ENCODE results near the gene PRUNE2.
"Not testable (repeated sequence)": the region's sequence is repeated elsewhere in the genome, so short reads cannot be mapped to it uniquely, and the experiment has no call there.

Gene PRUNE2

DNA sequence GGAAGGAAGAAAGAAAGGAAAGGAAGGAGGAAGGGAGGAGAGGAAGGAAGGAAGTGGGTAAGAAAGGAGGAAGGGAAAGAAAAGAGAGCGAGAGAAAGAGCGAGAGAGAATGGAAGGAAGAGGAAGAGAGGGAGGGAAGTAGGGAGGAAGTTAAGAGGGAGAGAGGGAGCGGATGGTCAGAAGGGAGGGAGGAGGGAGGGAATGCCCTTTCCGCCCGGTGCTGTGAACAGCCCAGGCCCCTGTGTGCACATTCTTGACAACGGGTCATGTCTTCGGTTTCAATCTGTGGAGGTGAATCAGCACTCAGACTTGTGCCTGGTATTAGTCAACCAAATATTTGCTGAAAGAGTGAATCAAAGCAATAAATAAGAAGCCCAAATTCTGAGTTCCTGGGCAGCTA is 39.2 kb downstream of the PRUNE2 start:
- DNase-seq: no peak

DNA sequence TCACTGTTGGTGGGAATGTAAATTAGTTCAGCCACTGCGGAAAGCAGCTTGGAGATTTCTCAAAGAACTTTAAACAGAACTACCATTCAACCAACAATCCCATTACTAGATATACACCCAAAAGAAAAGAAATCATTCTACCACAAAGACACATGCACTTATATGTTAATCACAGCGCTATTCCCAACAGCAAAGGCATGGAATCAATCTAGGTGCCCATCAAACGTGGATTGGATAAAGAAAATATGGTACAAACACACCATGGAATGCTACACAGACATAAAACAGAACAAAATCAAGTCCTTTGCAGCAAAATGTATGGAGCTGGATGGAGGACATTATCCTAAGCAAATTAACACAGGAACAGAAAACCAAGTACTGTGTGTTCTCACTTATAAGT is 42.1 kb downstream of the PRUNE2 start:
- DNase-seq: no peak

DNA sequence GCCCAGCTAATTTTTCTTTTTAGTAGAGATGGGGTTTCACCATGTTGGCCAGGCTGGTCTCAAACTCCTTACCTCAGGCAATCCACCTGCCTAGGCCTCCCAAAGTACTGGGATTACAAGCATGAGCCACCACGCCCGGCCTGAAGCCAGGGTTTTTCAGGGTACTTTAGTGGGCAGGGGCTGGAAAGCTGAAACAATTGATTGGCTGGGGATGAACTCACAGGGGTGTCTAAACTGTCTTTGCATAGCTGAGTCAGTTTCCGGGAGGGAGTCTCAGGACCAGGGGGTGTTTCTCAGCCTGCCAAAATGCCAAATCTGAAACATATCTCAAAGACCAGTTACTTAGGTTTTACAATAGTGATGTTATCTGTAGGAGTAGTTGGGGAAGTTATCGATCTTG is 46.1 kb downstream of the PRUNE2 start:
- DNase-seq: no peak

DNA sequence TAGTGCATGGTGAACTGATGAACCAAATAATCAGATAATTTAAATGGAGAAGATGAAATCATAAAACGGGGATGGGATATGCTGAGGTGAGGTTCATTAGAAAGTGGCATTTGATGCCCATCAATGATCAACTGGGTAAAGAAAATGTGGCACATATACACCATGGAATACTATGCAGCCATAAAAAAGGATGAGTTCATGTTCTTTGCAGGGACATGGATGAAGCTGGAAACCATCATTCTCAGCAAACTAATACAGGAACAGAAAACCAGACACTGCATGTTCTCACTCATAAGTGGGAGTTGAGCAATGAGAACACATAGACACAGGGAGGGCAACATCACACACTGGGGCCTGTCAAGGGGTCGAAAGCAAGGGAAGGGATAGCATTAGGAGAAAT is 47.7 kb downstream of the PRUNE2 start:
- DNase-seq: not testable (repeated sequence)

DNA sequence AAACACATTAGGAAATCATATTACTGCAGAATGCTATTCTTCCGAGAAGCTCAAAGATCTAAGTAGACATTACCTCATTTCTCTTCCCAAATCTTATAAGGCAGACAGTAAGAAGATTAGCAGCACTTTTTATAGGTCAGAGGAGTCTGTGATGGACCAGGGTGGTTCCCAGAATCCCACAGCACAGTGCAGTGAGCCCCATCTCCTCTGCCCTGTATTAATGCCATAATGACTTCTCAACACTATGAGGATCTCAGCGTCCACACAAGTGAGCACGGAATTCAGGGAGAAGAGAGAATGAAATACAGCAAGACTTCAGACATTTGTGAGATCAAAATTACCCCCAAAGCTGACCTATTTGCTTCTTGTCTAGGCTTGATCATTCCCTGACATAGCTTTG is 49.9 kb downstream of the PRUNE2 start:
- no peak for DNase-seq

DNA sequence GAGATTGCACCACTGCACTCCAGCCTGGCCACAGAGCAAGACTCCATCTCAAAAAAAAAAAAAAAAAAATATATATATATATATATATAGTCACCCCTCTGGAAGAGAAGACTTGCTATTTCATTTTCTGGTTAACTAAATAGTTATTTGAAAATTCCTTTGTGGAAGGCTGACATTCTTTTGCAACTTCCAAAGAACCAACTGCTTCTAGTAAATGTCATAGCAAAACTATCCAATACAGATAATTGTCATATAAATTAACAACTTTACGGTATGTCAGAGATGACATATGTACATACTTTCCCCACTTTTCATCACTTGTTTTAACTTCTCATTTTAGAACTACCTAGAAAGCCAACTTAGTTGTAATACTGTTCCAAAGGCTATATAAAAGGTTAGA is 50.9 kb downstream of the PRUNE2 start:
- DNase-seq: no peak

DNA sequence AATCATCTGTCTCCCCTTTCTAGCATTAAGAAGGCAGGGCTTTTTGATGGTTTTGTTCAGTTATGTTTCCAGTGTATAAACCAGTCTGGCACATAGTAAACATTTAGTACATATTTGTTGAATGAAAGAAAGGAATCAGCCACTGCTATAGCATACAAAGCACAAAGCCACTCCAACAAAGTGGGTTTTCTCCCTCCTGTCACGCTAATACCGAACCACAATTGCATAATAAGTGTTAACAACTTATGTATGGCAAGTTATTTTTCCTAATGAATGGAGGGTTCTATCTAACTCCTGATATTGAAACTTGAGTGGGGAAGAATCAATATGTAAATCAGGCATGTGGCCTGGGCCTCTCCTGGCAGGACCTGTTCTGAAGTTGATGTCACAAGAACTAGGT is 53.9 kb downstream of the PRUNE2 start:
- no peak for DNase-seq

DNA sequence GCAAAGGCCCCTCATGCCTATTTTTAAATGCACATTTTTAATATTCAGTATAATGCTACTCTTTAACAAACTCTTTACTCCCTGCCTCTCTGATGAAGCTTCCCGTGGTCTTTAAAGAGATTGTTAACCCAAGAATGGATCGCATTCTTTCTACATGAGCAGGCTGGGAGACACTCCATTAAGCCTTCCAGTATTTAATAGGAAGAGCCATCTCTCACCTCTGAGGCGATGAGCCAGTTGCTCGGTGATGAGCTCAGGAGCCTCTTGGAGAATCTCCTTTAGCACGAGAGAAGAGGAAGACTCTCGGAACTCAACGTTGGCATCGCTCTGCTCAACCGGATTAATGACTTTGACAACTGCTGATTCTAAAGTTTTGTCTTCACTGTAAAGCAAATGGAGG is 59.6 kb downstream of the PRUNE2 start:
- DNase-seq: no peak

DNA sequence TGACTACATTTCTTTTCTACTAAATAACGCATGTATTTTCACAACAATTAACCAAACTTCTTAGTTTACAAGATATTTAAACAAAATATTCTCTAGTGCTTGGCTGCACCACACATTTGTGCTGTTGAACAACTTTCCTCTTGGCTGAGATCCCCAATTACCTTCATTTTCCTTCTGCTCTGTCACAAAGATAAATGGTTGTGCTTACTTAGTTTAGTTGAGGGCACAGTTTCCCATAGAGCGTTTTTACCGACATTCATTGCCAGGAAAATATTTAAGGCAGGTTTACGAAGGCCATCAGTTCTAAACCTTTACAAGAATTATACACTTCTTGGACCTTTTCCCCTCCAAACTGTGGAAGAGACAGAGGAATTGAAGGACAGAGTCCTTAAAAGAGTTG is 60.7 kb downstream of the PRUNE2 start:
- DNase-seq: no peak

DNA sequence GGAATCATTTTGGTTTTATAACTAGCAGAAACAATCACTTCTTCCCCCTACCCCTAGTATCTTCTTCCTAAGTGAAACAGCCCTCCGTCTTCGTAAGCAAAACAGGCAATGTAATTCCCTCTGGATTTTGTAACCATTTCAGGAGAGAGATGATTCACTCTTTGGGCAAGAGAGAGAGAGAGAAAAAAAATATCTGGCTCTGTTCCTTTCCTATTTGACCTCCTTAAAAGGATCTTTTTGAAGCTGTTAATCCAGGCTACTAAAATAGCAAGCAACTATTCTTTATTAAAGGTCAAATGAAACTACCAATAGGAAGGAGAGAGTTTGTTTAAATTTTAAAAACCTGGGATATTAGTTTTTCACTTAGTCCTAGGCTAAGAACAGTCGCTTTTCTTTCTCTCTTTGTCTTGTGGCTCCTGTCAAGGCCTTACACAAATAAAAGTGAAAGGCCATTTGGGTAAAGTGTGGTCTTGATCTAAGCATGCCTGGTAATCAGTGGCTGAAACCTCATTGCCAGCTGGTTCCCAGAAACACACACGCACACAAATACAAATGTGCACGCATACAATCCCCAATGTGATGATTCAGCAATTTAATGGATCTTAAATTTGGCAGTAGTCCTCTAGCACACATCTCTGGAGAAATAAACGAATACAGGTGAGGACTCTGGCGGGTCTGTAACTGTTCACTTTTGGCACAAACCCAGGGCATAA is 70.2 kb downstream of the PRUNE2 start:
- no peak for DNase-seq

DNA sequence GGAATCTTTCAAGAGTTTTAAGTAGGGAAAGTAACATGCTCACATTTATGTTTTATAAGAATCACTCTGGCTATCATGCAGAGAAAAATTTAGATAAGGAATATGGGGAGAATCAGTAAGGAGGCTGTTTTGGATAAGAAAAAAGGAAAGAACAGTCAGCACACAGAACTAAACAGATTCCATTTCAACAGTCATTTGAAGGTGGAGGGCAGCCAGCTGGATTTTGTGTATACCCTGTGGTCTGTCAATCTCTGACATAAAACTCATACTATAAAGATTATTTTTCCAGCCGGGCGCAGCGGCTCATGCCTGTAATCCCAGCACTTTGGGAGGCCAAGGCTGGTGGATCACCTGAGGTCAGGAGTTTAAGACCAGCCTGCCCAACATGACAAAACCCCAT is 77.5 kb downstream of the PRUNE2 start:
- no peak for DNase-seq

DNA sequence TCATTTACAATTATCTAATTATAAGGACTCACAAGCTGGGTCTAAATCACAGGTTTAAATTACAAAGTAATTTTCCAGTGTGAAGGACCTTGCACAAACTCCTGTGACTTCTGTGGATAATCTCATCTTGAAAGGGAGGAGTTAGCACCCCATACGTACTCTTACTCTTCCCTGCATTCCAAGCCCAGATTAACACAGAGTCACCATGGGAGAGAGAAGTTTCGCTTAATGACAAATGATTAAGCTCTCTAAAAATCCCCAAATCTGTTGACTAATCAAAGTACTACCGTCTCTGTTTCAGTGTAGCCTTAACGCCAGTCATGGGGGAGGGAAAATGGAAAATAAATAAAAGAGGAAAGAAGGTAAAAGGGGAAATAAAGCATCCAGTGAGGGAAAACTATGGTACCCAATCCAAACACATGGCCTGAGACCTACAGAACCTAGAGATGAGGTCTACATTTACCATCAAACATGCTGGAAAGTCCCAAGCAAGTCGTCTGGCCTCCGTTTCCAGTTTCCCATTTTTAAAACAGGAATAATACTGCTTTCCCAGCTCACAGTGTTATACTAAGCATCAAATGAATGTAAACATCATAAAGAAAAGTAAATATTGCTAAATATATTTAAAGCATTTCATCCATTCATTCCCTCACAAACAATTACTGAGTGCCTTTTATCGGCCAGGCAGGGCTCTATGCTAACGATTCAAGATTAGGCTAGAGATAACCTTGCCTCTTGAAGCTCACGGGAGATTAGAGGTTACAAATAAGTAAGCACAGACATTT is 78.4 kb downstream of the PRUNE2 start:
- DNase-seq: no peak

DNA sequence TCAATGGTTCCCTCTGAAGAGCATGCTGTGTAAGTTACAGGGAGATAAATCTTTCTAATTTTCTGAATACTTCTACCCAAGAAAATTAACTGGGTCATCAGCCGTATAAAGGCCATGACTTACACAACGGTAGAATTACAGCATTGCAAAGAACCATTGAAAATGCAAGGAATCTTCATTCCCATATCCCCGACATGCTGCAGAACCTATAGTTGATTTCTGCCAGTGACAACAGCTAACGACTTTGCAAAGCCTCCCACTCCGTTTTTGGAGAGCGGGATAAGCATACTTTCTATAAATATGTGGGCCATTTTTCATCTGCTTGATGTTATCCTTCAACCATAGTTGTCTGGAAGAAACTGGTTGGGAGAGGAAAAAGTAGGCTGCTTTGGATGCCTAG is 85.5 kb downstream of the PRUNE2 start:
- DNase-seq: no peak

DNA sequence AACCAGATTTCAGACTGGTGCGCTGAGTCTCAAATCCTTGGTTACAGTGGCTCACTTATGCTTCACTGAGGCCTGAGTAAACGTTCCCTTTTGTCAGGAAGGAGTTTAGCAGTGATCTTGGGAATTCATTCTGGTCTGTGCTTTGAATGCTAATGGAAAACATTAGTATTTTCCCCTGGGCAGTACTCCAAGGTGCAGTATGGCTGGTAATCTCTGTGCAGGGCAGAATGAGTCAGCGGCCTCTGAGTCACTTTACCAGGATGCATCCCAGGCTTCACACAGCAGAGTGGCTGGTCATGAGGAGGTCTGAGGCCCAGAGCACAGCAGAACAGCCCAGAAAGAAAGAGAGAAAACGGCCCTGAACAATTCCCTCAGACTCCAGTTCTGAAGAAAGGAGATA is 87.6 kb downstream of the PRUNE2 start:
- DNase-seq: no peak

DNA sequence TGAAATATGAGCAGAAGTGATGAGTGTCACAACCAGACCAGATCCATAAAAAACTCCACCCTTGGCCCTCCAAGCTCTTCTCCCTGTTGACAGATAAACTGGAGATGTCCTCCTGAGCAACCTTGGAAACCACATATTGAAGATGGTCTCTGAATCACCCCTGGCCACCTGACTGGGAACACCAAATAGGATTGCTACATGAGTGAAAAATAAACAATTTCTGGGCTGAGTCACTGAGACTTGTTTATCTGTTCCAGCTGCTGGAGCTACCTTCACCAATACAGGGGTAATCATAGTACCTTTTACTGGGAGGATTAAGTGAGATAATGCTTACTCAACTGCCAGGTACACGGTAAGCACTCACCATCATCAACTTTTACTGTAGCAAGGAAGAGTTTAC is 88.4 kb downstream of the PRUNE2 start:
- no peak for DNase-seq

DNA sequence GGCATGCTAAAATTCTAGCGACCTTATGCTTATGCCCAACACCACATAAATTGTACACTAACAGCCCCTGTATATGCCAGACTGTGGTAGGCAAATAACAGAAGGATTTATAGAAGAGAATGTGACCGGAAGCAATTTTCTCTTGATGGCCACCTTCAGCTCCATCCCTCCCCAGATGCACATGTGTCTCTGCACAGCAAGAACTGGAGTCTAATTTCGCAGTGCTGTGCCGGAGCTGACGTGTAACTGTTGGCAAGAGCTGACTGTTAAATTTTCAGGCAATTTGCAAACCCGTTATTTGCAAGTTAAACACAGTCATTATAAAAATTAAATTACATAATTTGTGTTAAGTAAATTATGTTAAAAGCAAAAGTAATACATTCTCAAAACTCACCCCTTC is 93.3 kb downstream of the PRUNE2 start:
- no peak for DNase-seq

DNA sequence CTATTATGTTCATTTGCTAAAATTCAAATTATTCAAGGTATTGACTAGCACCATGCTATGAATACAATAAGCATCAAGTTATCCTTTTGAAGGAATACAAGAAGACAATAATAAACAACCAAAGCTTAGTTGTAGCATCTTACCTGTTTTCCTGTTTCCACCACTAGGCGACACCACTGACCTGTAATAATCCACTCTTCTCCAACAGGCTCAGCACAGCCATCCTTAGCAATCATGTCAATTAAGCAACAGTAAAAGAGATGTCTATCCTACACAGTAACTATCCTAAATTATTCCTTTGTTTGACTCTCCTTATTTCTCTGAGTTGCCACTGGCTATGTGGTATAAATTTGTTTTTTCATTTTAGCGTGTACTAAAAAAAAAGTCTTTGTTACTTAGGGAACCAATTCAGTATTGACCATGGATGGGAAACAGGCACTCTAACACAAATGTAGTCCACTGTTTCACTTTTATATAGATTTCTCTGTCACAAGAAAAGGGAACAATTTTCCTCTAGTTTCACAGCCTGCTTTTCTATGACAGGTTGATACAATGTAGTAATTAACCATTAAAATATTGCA is 95.4 kb downstream of the PRUNE2 start:
- no peak for DNase-seq

DNA sequence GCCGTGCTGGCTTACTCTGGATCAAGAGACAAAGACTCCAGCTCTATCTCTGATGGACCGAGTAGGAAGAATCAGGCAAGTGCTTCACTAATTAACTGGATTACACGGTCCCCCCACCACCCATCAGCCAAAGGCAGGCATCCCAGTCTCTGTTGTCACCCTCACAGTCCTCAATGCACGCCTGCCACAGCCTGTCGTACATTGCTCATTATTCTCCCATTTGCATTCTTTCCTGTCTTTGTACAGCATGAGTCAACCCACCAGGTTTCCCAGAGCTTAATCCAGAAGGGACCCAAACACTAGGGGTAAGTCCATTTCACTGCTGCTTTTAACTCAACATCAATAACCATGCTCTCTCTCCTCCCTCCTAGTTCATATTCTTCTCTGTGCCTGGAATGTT is 97.3 kb downstream of the PRUNE2 start:
- DNase-seq: no peak

DNA sequence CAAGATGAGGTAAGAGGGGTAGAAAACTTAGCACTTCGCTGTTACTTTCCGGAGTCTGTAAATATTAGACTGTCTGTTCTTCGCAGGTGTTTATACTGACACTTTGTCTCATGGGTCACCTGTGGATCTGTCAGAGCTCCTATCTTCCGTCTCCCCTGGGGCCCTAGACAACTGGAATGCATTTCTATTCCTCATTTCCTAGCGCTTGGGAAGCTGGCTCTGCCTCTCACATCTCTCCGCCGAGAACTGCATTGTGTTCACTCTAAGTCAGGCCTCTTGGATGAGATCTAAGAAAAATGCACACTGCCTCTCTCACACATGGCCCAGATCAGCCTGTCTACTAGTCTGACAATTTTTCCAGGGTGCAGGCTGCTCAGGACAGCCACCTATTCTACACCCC is 102.2 kb downstream of the PRUNE2 start:
- no peak for DNase-seq

DNA sequence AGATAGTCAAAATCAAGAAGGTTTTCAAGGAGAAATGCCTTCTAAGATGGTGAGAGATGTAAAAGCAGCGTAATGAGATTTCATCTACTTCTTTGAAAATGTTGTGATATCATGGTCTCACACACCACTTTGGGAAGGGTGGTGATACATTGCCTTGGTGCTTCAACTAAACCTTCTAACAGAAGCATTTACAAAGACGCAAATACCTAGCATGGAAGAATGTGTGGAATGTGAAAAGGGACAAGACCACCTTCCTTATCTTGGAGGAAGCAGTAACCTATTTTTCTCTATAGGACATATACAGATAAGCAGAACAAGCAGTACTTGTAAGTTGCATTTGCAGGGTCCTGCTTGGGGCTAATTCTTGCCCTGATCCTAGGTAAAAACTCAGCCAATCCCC is 102.8 kb downstream of the PRUNE2 start:
- no peak for DNase-seq

DNA sequence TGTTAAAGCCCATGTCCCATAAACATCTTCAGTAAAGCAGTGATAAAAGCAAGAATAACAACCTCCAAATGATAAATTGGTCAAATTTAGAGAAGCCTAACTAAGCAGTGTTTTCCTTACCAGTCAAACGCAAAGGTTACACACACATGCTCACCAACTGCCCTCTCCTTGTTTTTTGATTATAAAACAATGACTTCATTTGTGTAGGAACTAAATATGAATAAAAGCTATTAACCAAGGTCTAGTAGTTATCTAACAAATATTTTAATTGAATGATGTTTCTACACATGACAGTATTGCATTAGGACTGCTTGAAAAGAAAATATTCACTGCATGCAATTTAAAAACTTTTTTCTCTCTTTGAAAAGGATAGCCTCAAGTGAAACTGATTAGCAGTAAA is 105.0 kb downstream of the PRUNE2 start:
- no peak for DNase-seq

DNA sequence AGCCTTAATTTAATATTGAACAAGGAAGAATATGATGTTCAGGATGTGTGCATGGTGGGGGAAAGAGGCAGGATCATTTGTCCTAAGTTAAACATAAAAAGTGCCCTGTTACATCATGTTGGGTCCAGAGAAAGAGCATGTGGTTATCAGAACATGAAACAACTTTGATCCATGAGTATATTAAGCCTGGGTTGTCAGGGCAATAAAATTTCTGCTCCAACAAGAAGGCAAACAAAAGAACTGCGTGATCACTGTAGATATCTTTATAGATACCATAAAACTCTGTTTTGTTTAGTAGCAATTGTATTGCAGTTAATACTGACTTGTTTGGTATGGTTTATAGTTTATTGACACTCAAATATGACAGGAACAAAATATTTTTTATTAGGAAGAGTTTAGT is 106.4 kb downstream of the PRUNE2 start:
- DNase-seq: no peak

DNA sequence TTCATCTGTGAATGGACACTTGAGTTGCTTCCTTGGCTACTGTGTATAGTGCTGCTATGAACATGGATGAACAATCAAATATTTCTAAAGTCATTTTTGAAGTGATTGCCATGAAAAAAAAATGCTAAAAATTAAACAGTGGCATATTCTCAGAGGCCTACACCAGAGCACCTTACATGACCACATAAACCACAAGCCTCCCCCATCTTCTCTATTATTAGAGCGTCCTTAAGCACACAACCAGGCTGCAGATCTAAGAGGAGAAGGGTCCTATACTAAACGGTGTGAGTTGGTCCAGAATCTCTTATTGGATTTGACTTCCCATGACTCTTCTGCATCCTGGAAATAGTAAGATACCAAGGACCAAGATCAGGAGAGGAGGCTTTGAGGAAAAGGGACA is 107.4 kb downstream of the PRUNE2 start:
- DNase-seq: no peak

DNA sequence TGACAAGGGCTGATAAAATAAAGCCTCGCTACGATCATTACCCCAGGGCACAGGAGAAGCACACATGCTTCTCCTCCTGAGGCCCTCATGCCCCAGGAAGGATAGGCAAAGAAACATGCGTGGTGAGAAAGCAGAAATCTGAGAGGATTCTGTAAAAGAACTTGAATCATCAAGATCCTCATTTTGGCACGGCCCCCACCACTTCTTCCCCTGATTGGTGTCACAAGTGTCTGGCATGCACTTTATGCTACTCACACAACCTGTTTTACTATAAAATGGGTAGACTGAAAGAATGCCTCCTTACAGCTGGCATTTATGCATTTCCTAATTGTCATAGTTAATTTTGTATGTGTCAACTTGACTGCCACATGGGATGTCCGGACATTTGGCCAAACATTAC is 109.6 kb downstream of the PRUNE2 start:
- no peak for DNase-seq
